ENCODE data around the gene SUN5. TPM values are rescaled to one million over a fixed set of nuclear protein-coding genes. Genes with fewer than 3 reads are reported as not detected.

SUN5 gene
- total and polyA plus RNA-seq, 2 of the 8 experiments (the other 6 are each of a cell fraction or from before 2014, with no cell fraction given): not detected

DNA sequence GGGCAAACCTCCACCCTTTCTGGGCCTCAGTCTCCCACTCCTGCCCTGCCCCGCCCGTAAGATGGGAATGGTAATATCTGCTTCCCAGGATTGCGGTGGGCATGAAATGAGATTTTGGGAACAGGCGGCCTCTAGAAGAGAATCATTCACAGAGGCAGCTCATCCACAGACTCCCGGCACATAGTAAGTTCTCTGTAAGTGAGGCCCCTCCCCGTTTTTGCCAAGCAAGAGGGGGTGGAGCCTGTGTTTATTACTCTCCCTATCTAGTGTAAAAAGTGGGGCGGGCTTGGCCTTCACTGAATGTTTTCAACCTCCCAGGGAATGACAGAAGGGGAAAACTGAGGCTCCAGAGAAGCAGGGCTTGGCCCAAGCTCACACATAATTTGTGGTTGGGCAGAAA lies 20.0 kb downstream of the SUN5 start:
- CTCF ChIA-PET (ENCODE audit: partially characterized antibody): interaction anchor here (1.0 to 5.4 kb wide), 6 partner anchors 11 to 317 kb away, joined by 3 to 53 read pairs (median 4); partner anchors contain the start of gene SUN5
- 79% methylated on average over 7 of the region's 7 CpGs; no CpG with 5 or more reads in 1 of the 2 experiments for WGBS, 2 experiments (ENCODE audit: extremely low coverage in 1 of 2, insufficient coverage in 1 of 2, insufficient read length in 1 of 2, insufficient replicate concordance in 2 of 2, low coverage in 1 of 2, low lambda C conversion rate in 2 of 2, missing lambda C conversion rate in 1 of 2)
- no peak overlapping the region for H3K18ac ChIP-seq (ENCODE audit: extremely low read depth, low read length)
- no peak for DNase-seq (ENCODE audit: low read depth in 1 of 2, low spot score in 2 of 2)
- no peak overlapping the region for H3K4me3 ChIP-seq (ENCODE audit: extremely low read depth in 1 of 4, insufficient read depth in 2 of 4, low read depth in 3 of 4, low read length in 4 of 4)
- POLR2A ChIA-PET (ENCODE audit: partially characterized antibody): interaction anchor here (0.7 kb wide), 1 partner anchor 21 kb away, joined by 3 read pairs; no protein-coding TSS in a partner anchor
- no peaks in the 10 kb centered on the region for H3K36me3 ChIP-seq (ENCODE audit: control insufficient read depth in 2 of 4, insufficient read depth in 4 of 4, low read length in 3 of 4)
- H2BK5ac ChIP-seq (ENCODE audit: low read depth, low read length): no peak overlapping the region
- FAIRE-seq: no peak
- no peak overlapping the region; the same call in 1 of the 2 replicates for H4K8ac ChIP-seq (ENCODE audit: extremely low read depth, insufficient read depth, low read length)
- no peak overlapping the region for H3K23ac ChIP-seq (ENCODE audit: insufficient read length)
- H4K20me1 ChIP-seq (replicated peaks in 1 of 2; ENCODE audit: control insufficient read depth in 1 of 2, insufficient read depth in 2 of 2, low read length in 2 of 2): no peaks in the 10 kb centered on the region
- H3K56ac ChIP-seq (replicated peaks; ENCODE audit: insufficient read length, low read depth, low read length): no peak overlapping the region
- no peaks in the 10 kb centered on the region for H3K79me2 ChIP-seq (ENCODE audit: control insufficient read depth in 1 of 2, insufficient read depth in 2 of 2, low read length in 2 of 2)
- H3K14ac ChIP-seq (ENCODE audit: insufficient read length): no peak overlapping the region
- no peaks in the 10 kb centered on the region for H3K79me1 ChIP-seq (ENCODE audit: low read depth, low read length)
- no peaks in the 10 kb centered on the region for H3K23me2 ChIP-seq (ENCODE audit: low read depth, low read length)
- no peaks in the 10 kb centered on the region for H3K9me3 ChIP-seq (ENCODE audit: insufficient read depth in 2 of 2, low read depth in 1 of 2, low read length in 1 of 2)
- H3K4me2 ChIP-seq (ENCODE audit: insufficient read depth in 1 of 2, low read depth in 2 of 2, low read length in 2 of 2): no peak overlapping the region
- no peak overlapping the region for H2BK120ac ChIP-seq (replicated peaks; ENCODE audit: low read depth, low read length)
- no peak overlapping the region for H2BK12ac ChIP-seq (ENCODE audit: low read depth, low read length)
- H2BK15ac ChIP-seq (ENCODE audit: low read length): no peak overlapping the region
- H2AFZ ChIP-seq (ENCODE audit: low read length): no peak overlapping the region
- no peak overlapping the region for H4K91ac ChIP-seq (replicated peaks; ENCODE audit: insufficient read length, low read length)
- H3K27me3 ChIP-seq (replicated peaks in 1 of 4; ENCODE audit: control insufficient read depth in 3 of 4, extremely low read depth in 1 of 4, insufficient read depth in 3 of 4, low read length in 3 of 4): no peaks in the 10 kb centered on the region
- no peak for TF ChIP-seq SP1 (IDR thresholded peaks at IDR 0.05; ENCODE audit: low read depth, low read length)
- TF ChIP-seq, protein P1, sequence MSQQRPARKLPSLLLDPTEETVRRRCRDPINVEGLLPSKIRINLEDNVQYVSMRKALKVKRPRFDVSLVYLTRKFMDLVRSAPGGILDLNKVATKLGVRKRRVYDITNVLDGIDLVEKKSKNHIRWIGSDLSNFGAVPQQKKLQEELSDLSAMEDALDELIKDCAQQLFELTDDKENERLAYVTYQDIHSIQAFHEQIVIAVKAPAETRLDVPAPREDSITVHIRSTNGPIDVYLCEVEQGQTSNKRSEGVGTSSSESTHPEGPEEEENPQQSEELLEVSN (IDR thresholded peaks at IDR 0.05): no peak
- TF ChIP-seq JUND (IDR thresholded peaks at IDR 0.05; ENCODE audit: low read length): no peak
- no peak for TF ChIP-seq EGR1 (IDR thresholded peaks at IDR 0.05; ENCODE audit: borderline replicate concordance, low read depth, low read length)
- TF ChIP-seq MAFK (IDR thresholded peaks at IDR 0.05; ENCODE audit: low read depth, low read length): no peak
- no peak for TF ChIP-seq BCL11A (IDR thresholded peaks at IDR 0.05; ENCODE audit: low read depth in 2 of 2, low read length in 2 of 2)
- no peak for TF ChIP-seq CTBP2 (IDR thresholded peaks at IDR 0.05; ENCODE audit: borderline replicate concordance, insufficient read depth, insufficient read length, low read length)
- no peak for TF ChIP-seq JUN (IDR thresholded peaks at IDR 0.05; ENCODE audit: low read depth, low read length)
- TF ChIP-seq SUZ12 (IDR thresholded peaks at IDR 0.05; ENCODE audit: low read length): no peak
- H3K4me1 ChIP-seq (replicated peaks in 1 of 4; ENCODE audit: control insufficient read depth in 3 of 4, insufficient read depth in 4 of 4, low read length in 3 of 4): no peaks in the 10 kb centered on the region; a peak in 1 of 7 replicates
- H3K4ac ChIP-seq (replicated peaks; ENCODE audit: insufficient read length, low read depth, low read length): no peak overlapping the region
- H2BK20ac ChIP-seq (ENCODE audit: low read length): no peak overlapping the region
- 0 out of 2 replicates have a peak overlapping the region, but pooled peaks have one; percentile 13 for H2AK5ac ChIP-seq (ENCODE audit: low read depth, low read length)
- no peak overlapping the region for H3K9ac ChIP-seq (replicated peaks in 1 of 4; ENCODE audit: extremely low read depth in 1 of 4, low read depth in 3 of 4, low read length in 3 of 4)
- no peak overlapping the region for H3K27ac ChIP-seq (ENCODE audit: low read depth, low read length)
- no peak overlapping the region for H4K5ac ChIP-seq (ENCODE audit: insufficient read length, low read depth, low read length)
